GM18508 (cell line): ENCODE measurements around the gene HMGN3.
"Not testable (repeated sequence)": the region's sequence is repeated elsewhere in the genome, so short reads cannot be mapped to it uniquely, and the experiment has no call there.

Experiments
- ATAC-seq: cut with Tn5 transposase; IDR thresholded peaks from one replicate; pipeline ENCODE4 v1.9.1; 2021; ENCODE audit warnings: moderate number of reproducible peaks; ENCODE audit not compliant: insufficient read depth, unreplicated experiment

Gene HMGN3

GRCh38 chr6:79234150-79235022 is at the start of gene HMGN3:
Gene HMGN3 (minus strand): TSS chr6:79234682.
- peak; percentile 87 for ATAC-seq

DNA sequence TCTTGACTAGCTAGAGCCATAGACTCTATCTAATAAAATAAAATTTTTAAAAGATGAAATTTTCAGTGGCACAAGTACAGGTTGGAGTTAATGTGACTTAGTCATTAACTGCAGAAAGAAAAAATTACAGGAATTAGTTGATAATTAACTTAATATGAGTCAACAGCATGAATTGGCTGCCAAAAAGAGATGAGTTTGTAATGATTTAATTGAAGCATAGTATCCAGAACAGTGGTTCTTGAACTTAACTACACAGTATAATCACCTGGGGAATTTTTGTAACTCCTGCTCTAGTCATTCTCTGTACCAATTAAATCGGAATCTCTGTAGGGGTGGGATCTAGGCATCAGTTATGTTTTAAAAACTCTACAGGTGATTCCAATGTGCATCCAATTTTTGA is 46.3 kb upstream of the HMGN3 start:
- no peak for ATAC-seq

- no peak for ATAC-seq
Measured at GRCh38 chr6:79277109-79277508, 42.6 kb upstream of the HMGN3 start.

DNA sequence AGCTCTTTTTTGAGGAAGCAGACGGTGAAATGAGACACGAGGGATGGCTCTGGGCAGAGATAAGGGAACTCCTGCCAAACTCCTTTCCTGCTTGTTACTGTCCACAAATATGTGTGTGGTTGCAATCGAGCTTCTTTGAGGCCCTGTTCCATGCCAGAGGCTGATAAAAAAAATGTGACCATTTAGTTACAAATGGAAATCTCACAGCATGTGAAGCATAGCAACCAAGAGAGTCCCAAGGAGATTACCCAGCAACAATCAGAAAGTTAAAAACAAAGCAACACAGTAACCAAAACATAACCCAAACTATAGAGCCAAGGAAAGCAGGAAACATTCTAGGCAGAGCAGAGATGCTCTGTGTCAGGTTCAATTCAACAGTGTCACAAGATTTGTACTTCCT is 35.4 kb upstream of the HMGN3 start:
- no peak for ATAC-seq

DNA sequence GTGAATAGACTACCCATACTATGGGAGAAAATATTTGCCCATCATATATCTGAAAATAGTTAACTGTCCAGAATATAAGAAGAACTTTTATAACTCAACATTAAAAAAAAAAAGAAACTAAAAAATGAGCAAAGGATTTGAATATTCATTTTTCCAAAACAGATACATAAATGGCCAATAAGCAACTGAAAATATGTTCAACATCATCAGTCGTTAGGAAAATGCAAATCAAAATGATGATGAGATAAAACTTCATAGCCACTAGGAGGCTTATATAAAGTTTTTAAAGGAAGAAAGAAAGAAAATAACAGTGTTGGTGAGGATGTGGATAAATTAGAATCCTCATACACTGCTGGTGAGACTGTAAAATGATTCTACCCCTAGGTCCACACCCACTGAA is 32.6 kb upstream of the HMGN3 start:
- no peak for ATAC-seq

- no peak for ATAC-seq
Measured at GRCh38 chr6:79266051-79266450, 31.6 kb upstream of the HMGN3 start.

- no peak for ATAC-seq
Measured at GRCh38 chr6:79263359-79263758, 28.9 kb upstream of the HMGN3 start.

GRCh38 chr6:79261666-79262065 is 27.2 kb upstream of the HMGN3 start:
- no peak for ATAC-seq

DNA sequence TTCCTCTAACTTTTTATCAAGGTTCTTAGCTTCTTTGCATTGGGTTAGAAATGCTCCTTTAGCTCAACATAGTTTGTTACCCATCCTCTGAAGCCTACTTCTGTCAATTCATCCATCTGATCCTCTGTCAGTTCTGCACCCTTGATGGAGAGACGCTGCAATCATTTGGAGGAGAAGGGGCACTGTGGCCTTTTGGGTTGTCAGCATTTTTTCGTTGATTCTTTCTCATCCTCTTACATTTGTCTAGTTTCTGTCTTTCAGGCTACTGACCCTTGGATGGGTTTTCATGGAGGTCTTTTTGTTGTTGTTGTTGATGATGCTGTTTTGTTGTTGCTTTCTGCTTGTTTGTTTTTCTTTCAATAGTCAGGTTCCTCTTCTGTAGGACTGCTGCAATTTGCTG is 26.3 kb upstream of the HMGN3 start:
- ATAC-seq: no peak

DNA sequence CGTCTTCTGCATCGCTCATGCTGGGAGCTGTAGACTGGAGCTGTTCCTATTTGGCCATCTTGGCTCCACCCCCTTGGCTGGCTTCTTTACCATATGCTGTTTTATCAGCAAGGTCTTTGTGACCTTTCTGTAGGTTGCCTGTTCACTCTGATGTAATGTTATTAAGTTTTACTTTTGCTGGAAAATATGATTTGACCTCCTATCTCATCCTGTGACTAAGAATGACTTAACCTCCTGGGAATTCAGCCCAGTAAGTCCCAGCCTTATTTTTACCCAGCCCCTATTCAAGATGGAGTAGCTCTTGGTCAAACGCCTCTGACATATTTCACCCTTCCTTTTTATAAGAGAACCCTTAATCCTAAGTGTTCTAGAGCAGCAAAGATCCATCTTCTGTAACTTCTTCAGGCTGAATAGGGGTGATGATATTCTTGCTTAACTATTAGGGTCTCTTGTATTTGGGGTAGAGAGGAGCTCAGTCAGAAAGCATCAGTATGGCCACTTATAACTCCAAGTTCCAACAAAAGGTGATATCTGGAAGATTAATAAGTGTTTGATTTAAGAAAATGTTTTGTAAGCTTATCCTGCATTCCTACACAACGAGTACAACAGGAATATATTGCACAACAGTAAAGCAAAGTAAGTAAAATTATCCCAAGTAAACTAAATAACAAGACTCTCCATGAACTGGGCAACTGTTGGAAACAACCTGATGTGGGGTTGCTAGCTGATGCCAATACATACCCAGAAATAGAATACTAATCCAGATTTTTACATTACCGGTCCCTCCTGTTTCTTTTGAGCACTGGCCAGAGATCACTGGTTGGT is 23.1 kb upstream of the HMGN3 start:
- ATAC-seq: no peak

- ATAC-seq: not testable (repeated sequence)
Measured at GRCh38 chr6:79256770-79257169, 22.3 kb upstream of the HMGN3 start.

GRCh38 chr6:79255086-79255485 is 20.6 kb upstream of the HMGN3 start:
- ATAC-seq: not testable (repeated sequence)

- no peak for ATAC-seq
Measured at GRCh38 chr6:79250559-79250958, 16.1 kb upstream of the HMGN3 start.

GRCh38 chr6:79250107-79250514 is 15.6 kb upstream of the HMGN3 start:
- peak; percentile 71 for ATAC-seq

DNA sequence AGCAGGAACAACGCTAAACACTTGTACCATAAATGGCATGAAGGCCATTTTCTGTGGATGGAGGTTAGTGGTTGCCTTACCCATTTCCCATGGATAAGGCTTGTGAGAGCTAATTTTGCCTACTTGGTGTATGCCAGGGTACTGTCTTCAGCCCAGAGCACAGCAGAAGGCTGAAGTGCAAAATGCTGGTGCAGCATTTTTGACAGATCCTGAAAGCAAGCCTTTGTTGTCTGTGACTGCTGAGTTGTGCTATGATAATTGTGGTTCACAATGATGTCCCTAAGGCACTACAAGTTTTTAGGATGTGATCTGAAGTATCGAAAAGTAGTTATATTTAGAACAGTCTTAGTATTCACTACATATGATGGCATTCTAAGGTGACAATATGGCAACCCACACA is 14.7 kb upstream of the HMGN3 start:
- ATAC-seq: no peak

DNA sequence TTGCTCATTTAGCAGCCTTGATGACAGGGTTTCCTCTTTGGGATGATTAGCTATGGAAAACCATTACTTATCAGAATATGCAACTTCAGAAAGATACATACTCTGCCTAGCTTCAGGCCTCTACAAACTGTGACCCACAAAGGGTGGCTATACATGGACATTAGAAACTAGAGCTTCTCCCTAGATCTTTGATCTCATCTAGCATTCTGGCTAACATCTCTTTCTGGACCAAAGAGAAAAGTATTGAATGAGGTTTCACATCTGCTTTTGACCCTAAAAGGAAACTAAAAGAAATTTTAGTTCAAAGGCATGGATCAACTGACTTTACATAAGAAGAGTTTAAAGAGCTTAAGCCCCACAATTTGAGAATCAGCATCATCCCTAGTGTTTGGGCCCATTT is 12.4 kb upstream of the HMGN3 start:
- ATAC-seq: peak; percentile 80

GRCh38 chr6:79241228-79241627 is 6.7 kb upstream of the HMGN3 start:
- no peak for ATAC-seq

GRCh38 chr6:79240509-79240908 is 6.0 kb upstream of the HMGN3 start:
- no peak for ATAC-seq

- ATAC-seq: peak; percentile 52
Measured at GRCh38 chr6:79239536-79240168, 5.2 kb upstream of the HMGN3 start.

- ATAC-seq: no peak
Measured at GRCh38 chr6:79238919-79239318, 4.4 kb upstream of the HMGN3 start.

- no peak for ATAC-seq
Measured at GRCh38 chr6:79236711-79237110, 2.2 kb upstream of the HMGN3 start.
